OCI-LY3 (cell line): ENCODE measurements around the gene CACNA2D3.

Experiments used
- CTCF ChIP-seq: fragments of 200-600, 300-600 bp; sonication (generic); IDR thresholded peaks from 2 replicates; pipeline ENCODE4 v1.5.1; 2014; ENCODE audit warnings: antibody characterized with exemption, low read length, low read depth
- EZH2phosphoT487 ChIP-seq: fragments of 200-600 bp; shearing (Covaris generic); IDR thresholded peaks from 2 replicates; pipeline ENCODE4 v1.6.1; 2018; ENCODE audit warnings: antibody characterized with exemption, mixed run types, low read depth

GRCh38 chr3:54960082-54960481 is 837.7 kb downstream of the CACNA2D3 start:
- TF ChIP-seq CTCF (no peak), EZH2phosphoT487 (no peak)
